HG02970 (cell line): ENCODE measurements around the gene RAX2.
"Not testable (repeated sequence)": the region's sequence is repeated elsewhere in the genome, so short reads cannot be mapped to it uniquely, and the experiment has no call there.

Experiments
- ATAC-seq: cut with Tn5 transposase; IDR thresholded peaks from one replicate; pipeline ENCODE4 v1.9.1; 2021; ENCODE audit warnings: mild to moderate bottlenecking, moderate library complexity, moderate number of reproducible peaks; ENCODE audit not compliant: unreplicated experiment, low FRiP score

Gene RAX2

GRCh38 chr19:3778899-3779723 lies 7.1 kb upstream of the RAX2 start:
- no peak for ATAC-seq

- ATAC-seq: no peak
These were observed 6.3 kb upstream of the RAX2 start for GRCh38 chr19:3778104-3778867.

- no peak for ATAC-seq
These were observed 4.5 kb upstream of the RAX2 start for GRCh38 chr19:3776479-3777040.

- ATAC-seq: no peak
These were observed 3.8 kb upstream of the RAX2 start for GRCh38 chr19:3775831-3776230.

- no peak for ATAC-seq
These were observed 3.3 kb upstream of the RAX2 start for GRCh38 chr19:3775374-3775711.

- no peak for ATAC-seq
These were observed 2.8 kb upstream of the RAX2 start for GRCh38 chr19:3774621-3775373.

GRCh38 chr19:3773814-3774515 lies 1.9 kb upstream of the RAX2 start:
- ATAC-seq: no peak

- no peak for ATAC-seq
These were observed 775 bp downstream of the RAX2 start for GRCh38 chr19:3771000-3771905.

GRCh38 chr19:3770136-3770999 lies 1.7 kb downstream of the RAX2 start:
- no peak for ATAC-seq

GRCh38 chr19:3769494-3769893 lies 2.5 kb downstream of the RAX2 start:
- no peak for ATAC-seq

- no peak for ATAC-seq
These were observed 3.3 kb downstream of the RAX2 start for GRCh38 chr19:3768748-3769099.

GRCh38 chr19:3768015-3768747 lies 3.8 kb downstream of the RAX2 start:
- ATAC-seq: no peak

- no peak for ATAC-seq
These were observed 5.0 kb downstream of the RAX2 start for GRCh38 chr19:3767050-3767449.

GRCh38 chr19:3766520-3766919 lies 5.5 kb downstream of the RAX2 start:
- ATAC-seq: no peak

- ATAC-seq: not testable (repeated sequence)
These were observed 6.3 kb downstream of the RAX2 start for GRCh38 chr19:3765757-3766156.

GRCh38 chr19:3765121-3765520 lies 6.9 kb downstream of the RAX2 start:
- no peak for ATAC-seq

GRCh38 chr19:3762501-3763459 lies 9.2 kb downstream of the RAX2 start, which contains the start of gene MRPL54:
Gene MRPL54, plus strand, starts transcription at chr19:3762682. Its CDS starts 19 bp downstream, at chr19:3762701.
- peak; percentile 83 for ATAC-seq
